Stimulated activated CD8-positive, alpha-beta memory T cell treated with anti-CD3 and anti-CD28 coated beads, Interleukin-4, amount 100 ng/mL, for 24 hours (primary cell): ENCODE measurements around the gene MACROD2.

Experiments
- DNase-seq: peaks from one replicate; pipeline ENCODE4 v3.0.0-alpha.2; 2020; ENCODE audit warnings: low read depth

MACROD2 gene

DNA sequence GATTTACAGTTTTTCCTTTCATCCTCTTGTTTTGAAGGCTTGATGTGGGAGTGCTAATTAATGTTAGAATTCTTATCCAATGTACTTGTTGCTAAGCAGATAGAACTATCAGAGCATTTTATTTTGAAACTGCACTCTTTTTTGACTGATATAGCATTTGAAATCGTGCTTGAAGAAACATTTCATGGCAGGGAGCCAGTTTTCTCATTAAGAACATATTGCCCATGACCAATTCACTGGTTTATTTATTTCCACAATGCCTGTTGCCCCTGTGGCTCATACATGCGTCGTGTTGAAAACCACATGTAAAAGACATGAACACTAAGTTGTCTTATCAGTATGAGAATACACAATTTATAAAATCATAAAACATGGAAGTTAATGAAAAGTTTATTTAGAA lies 821.8 kb downstream of the MACROD2 start:
- no peak for DNase-seq

DNA sequence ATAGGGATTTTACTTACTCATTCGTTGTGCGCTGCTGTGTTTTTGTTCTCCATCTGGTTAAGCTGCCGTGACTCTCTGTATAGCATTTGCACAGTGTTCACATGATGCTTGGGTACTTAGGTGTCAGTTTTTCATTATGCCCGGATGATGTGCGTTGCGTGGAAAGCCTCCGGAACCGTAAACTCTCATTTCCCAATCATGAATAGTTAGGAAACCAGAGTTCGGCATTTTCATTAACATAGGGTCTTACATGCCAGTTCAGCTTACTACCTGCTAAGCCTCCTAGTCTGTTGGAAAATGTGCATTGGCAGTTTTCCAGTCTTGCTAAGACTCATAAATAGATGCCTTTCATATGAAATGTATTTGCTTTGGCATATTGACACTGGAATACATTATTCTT lies 825.5 kb downstream of the MACROD2 start:
- DNase-seq = no peak

GRCh38 chr20:14821251-14821650 lies 825.9 kb downstream of the MACROD2 start:
- no peak for DNase-seq

DNA sequence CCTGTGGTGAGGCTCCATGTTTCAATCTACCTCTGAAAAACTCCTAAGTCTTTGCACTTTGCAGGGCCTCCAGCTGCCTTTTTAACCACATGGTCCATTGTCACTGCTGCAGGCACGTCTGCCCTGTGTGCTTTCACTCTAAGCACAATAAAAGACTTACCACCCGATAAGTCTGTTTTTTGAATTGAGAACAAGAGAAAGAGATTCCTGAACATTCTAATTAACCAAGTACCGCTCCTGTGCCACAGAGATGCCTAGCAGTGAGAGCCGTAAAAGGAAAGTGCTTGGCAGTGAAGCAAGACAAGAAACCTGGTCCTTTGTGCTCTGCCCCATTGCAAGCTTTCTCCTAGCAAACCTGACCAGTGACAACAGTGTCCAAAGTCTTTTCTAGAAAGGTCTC lies 829.7 kb downstream of the MACROD2 start:
- no peak for DNase-seq

DNA sequence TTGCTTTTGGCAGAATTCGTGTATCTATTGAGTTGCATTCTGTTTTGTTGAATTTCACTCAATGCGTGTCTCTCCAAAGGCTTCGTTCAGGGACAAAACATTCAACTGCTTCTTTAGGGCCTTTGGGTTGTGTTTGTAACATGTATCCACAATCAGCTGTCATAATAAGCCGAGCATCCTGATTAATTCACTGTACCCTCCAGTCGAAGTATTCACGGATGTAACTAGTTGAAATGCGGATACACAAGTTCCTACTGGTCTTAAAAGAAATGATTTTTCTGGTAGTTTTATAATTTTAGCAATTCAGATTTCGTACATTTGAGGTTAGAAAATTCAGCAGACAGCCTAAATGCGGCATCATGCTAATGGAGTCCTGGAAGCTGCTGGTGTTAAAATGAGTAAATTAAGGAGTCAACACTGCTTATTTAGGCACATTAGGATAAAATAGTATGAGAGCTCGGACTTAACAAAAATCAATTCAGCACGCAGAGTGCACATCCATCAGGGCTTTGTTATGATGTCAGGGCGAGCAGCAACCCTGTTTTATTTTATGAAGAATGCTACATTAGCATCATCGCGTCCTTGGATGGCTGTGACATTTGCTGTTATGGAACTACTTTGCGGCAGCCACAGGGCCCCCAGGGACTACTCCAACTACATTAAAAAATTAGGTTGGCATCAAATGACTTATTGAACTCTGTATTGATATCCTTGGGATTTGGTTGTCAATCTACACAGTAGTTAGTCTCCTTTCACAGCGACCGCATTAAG lies 831.4 kb downstream of the MACROD2 start:
- no peak for DNase-seq

DNA sequence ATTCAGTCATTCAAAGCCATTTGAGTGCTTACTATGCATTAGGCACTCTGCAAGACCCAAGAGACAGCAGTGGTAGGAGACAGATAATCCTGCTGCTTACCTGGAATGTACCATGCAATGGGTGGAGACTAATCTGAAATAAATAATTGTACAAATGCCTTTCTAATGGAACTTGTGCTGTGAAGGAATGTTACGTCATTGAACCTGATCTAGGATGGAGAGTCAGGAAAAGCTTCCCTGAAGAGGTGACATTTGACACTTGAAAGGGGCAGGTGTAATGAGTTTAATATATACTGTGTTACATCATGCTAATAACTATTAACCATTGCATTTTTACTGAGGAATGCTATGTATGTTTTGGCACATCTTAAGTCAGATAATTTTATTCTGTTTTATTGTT lies 833.1 kb downstream of the MACROD2 start:
- no peak for DNase-seq

DNA sequence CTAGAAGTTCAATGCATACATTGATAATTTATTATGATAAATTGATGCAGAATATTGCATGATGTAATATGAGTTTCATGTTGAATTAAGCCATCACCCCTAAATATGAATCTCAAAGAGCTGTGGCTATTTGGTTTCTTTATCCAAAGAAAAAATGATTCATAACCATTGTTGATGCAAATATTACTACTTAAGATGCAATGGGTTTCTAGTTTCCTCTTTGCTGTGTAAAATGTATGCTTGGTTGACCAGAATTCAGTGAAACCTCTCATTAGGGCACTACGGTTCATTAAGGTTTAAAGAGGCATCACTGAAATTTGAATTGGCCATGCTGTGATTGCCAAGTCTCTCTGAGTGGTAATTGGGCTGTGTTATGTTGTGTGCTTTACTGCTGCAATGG lies 834.6 kb downstream of the MACROD2 start:
- no peak for DNase-seq

- no peak for DNase-seq
Observed at GRCh38 chr20:14830466-14830865, 835.1 kb downstream of the MACROD2 start.

DNA sequence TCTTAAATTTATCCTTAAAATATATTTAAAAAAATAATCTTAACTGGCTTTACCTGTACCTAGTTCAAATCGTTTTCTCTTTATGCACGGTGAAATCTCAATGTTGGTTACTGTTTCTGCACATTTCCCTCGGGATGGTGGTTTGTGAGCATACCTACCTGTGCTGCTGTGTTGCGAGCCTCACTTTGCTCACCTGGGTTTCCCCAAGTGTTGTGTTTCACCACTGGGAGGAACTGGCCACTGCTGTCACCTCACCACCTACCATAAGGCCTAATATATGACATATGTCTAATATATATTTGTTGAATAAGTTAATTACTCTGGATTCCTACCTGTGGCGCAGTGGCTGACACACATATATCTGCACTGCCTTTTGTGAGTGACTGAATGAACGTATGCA lies 835.6 kb downstream of the MACROD2 start:
- no peak for DNase-seq

DNA sequence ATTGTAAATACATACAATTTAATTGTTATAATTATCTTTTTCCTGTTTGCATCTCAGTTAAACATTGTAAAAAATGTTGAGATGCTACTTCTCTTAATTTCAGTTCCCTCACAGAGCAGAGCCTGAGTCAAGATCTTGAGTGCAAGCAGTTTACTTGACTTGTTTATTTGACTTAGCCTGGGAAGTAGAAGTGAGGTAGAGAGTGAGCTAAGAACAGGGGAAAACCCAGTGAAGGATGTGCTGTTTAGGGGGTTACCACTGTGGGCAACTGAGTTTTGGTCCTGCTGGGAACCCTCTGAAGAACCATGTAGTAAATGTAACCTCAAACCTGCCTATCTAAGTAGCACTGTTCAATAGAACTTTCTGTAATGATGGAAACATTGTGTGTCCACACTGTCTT lies 837.3 kb downstream of the MACROD2 start:
- DNase-seq = no peak

DNA sequence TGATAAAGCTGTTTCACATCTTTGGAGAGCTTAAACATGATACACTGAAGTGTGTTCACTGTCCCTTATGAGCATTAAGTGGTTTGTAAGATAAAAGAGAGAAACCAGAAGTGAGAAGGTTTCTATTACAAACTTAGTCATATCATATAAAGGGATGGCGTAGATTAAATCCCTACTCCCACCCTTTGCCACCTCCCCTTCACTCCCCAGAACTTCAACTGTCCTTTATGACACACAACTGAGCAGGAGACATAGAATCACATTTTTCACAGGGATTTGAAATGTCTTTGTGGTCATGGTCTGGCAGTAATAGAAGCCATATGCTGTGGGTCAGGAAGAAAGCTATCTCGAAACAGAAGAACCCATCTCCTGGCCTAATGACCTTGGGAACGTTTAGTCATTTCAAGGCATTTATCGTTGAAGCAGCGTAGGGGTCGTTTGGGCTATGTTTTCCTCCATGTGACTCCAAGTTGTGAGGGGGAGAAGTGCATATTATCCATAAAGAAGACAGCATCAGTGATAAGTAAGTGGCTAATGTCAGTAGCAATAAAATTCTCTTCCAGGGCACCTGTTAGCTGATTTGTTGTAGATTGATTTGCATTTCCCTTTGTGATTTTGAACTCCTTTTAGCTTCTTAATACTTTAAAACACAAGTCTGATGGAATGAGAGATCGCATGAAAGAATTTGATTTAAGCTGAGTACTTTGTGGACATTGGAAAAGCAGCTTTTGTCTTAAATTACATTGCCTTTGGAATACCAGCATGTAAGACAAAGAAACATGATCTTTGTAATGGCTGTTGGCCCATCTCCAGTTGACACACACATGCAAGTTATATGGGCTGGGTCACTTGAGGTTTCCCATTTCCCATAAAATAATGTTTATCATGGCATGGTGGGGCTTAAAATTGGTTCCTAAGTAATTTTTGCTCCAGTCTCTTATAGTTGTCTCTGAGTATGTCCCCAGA lies 843.6 kb downstream of the MACROD2 start:
- DNase-seq = no peak

GRCh38 chr20:14845199-14846160 lies 850.2 kb downstream of the MACROD2 start:
- DNase-seq = no peak

- DNase-seq = no peak
Observed at GRCh38 chr20:14848806-14849205, 853.5 kb downstream of the MACROD2 start.

DNA sequence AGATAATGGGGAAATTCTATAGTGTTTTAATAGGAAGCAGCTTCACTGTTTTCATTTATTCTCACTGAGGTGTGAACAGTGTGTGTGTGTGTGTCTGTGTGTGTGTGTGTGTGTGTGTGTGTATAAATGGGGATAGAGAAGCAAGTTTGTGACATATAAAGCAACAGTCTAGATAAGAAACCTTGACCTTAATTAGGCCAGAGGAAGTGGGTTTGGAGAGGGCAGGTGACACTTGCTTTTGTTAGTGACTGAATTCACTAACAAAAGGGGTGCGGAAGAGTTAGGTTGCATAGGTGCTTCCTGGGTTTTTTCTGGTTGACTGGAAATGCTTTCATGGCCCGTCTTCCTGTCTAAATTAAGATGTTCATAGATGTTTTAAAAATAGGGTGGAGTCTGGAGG lies 857.8 kb downstream of the MACROD2 start:
- no peak for DNase-seq

- DNase-seq = no peak
Observed at GRCh38 chr20:14855171-14855570, 859.9 kb downstream of the MACROD2 start.

GRCh38 chr20:14859627-14860026 lies 864.3 kb downstream of the MACROD2 start:
- DNase-seq = no peak

- no peak for DNase-seq
Observed at GRCh38 chr20:14860410-14860814, 865.1 kb downstream of the MACROD2 start.

- DNase-seq = no peak
Observed at GRCh38 chr20:14861028-14861699, 865.8 kb downstream of the MACROD2 start.

DNA sequence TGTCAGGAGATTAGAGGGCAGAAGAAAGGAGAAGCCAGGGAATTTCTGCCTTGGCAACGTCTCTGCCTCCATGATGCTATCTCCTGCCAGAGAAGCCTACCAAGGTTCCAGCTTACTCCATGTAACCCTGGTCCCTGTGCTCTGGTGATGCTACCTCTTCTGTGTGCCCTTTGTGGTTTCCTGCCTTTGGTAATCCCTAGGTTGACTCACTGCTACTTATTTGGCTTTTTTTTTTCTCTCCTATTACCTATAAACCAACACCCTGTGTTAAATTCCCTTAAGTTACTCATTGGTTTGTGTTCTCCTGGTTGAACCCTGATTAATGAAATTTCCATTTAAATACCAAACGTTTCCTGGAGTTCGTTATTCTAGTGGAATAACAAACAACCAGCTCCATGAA lies 869.9 kb downstream of the MACROD2 start:
- no peak for DNase-seq

DNA sequence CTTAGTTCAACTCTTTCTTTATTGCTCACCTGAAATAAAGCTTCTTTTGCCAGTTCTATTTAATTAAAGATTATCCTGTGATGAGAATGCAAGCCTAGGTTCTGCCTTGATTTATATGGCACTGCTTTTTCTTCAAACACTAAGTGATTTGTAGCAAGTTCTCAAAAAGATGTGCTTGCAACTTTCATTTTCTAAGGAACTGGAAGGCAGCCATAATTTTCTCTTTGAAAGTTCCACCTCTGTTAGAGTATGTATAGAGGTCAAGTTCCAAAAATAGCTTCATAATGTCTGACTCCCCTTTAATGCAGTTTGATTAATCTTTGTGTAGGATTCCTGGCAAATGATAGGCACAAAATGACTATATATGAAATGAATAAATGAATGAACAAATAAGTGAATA lies 870.4 kb downstream of the MACROD2 start:
- no peak for DNase-seq

DNA sequence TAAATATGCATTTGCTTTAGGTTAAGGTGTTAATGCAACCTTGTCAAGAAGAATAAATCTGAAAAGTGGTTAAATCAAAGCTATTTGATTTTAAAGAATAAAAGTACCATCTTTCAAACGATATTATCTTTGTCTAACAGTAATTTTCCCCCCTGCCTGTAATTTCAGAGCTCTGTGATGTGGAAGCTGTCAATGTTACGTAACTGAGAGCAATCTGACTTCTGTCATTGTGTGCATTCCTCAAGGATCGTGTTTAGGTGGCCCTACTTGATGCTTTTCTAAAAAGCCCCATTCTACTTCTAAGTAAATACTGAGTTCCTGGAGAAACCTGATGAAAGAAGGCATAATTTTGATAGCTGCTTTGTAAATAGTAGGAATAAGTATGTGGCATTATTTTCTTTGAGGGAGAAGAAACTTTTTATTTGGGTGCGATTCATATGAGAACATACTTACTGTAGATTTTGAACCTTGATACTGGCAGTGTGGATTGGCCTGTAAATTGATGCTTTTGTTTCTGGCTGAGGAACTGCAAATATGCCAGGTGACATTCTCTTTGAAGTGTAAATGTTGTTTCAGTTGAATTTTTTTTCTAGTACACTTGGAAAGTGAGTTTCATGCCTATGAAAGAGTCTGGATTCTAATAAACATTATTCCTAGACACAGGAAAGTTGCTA lies 871.7 kb downstream of the MACROD2 start:
- no peak for DNase-seq
